C4-2B (cell line): ENCODE results near the gene SWSAP1.
"Not testable (repeated sequence)": the region's sequence is repeated elsewhere in the genome, so short reads cannot be mapped to it uniquely, and the experiment has no call there.

Source experiments
- ZFX ChIP-seq: fragments of 450-650 bp; IDR thresholded peaks from 2 replicates; pipeline ENCODE4 v1.6.1; 2017
- TF ChIP-seq, protein P1 (sequence below): fragments of 450-650 bp; conservative IDR thresholded peaks from 2 replicates; pipeline ENCODE4 v1.5.1; 2017; ENCODE audit warnings: mild to moderate bottlenecking

DNA sequence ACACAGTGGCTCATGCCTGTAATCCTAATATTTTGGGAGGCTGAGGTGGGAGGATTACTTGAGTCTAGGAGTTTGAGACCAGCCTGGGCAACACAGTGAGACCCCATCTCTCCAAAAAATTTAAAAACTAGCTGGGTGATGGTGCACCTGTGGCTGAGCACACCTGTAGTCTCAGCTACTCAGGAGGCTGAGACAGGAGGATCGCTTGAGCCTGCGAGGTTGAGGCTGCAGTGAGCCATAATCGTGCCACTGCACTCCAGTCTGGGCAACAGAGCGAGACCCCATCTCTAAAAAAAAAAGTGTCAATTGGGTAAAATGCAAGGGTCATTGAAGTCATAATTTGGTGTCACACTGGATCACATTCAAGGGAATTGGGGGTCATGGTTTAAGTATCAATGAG is 20.4 kb upstream of the SWSAP1 start:
- TF ChIP-seq, protein P1, sequence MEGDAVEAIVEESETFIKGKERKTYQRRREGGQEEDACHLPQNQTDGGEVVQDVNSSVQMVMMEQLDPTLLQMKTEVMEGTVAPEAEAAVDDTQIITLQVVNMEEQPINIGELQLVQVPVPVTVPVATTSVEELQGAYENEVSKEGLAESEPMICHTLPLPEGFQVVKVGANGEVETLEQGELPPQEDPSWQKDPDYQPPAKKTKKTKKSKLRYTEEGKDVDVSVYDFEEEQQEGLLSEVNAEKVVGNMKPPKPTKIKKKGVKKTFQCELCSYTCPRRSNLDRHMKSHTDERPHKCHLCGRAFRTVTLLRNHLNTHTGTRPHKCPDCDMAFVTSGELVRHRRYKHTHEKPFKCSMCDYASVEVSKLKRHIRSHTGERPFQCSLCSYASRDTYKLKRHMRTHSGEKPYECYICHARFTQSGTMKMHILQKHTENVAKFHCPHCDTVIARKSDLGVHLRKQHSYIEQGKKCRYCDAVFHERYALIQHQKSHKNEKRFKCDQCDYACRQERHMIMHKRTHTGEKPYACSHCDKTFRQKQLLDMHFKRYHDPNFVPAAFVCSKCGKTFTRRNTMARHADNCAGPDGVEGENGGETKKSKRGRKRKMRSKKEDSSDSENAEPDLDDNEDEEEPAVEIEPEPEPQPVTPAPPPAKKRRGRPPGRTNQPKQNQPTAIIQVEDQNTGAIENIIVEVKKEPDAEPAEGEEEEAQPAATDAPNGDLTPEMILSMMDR, result not testable (repeated sequence)
- TF ChIP-seq ZFX, result not testable (repeated sequence)
